SU-DHL-6 (cell line): ENCODE measurements around the gene GRIK5.
"Not testable (repeated sequence)": the region's sequence is repeated elsewhere in the genome, so short reads cannot be mapped to it uniquely, and the experiment has no call there.

ENCODE experiments used
- EZH2phosphoT487 ChIP-seq: fragments of 200-600 bp; sonication (generic), shearing (Covaris generic); conservative IDR thresholded peaks from 2 replicates; pipeline ENCODE4 v1.6.1; 2018; ENCODE audit warnings: mild to moderate bottlenecking, antibody characterized with exemption, low read length, moderate library complexity, mixed read lengths
- TF ChIP-seq, protein P1 (sequence below): fragments of 200-600 bp; sonication (generic); IDR thresholded peaks from one replicate; pipeline ENCODE4 v1.5.1; 2017; ENCODE audit warnings: antibody characterized with exemption, mild to moderate bottlenecking, low read length, moderate library complexity; ENCODE audit not compliant: insufficient read depth, poor library complexity, severe bottlenecking

DNA sequence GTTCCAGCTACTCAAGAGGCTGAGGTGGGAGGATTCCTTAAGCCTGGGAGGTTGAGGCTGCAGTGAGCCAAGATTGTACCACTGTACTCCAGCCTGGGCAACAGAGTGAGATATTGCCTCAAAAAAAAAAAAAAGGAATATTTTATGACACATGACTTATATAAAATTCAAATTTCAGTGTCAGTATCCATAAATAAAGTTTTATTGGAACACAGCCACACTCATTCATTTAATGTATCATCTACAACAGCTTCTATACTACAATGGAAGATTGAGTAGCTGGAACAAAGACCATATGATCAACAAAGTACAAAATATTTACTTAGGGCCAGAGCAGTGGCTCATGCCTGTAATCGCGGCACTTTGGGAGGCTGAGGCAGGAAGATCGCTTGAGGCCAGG, 57.3 kb downstream of the GRIK5 start:
- TF ChIP-seq, protein P1, sequence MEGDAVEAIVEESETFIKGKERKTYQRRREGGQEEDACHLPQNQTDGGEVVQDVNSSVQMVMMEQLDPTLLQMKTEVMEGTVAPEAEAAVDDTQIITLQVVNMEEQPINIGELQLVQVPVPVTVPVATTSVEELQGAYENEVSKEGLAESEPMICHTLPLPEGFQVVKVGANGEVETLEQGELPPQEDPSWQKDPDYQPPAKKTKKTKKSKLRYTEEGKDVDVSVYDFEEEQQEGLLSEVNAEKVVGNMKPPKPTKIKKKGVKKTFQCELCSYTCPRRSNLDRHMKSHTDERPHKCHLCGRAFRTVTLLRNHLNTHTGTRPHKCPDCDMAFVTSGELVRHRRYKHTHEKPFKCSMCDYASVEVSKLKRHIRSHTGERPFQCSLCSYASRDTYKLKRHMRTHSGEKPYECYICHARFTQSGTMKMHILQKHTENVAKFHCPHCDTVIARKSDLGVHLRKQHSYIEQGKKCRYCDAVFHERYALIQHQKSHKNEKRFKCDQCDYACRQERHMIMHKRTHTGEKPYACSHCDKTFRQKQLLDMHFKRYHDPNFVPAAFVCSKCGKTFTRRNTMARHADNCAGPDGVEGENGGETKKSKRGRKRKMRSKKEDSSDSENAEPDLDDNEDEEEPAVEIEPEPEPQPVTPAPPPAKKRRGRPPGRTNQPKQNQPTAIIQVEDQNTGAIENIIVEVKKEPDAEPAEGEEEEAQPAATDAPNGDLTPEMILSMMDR: not testable (repeated sequence)
- not testable (repeated sequence) for TF ChIP-seq EZH2phosphoT487
